K562 (cell line): ENCODE results near the gene CSNK1A1. TPM values are rescaled to one million over a fixed set of nuclear protein-coding genes. Genes with fewer than 3 reads are reported as not detected.
"Not testable (repeated sequence)": the region's sequence is repeated elsewhere in the genome, so short reads cannot be mapped to it uniquely, and the experiment has no call there.

ENCODE experiments used
- ATAC-seq: fragments of 200-7000 bp; cut with Tn5 transposase; 3 replicates; pipeline ENCODE4 v1.9.1; 2020; ENCODE audit warnings: moderate library complexity
- BruUV-seq: library from RNA; stranded (reverse); fragments of 400-500 nt; replicated peaks from 2 replicates; lab custom pipeline; 2021; lab: Mats Ljungman, UMichigan
- CTCF ChIA-PET: fragments of 300-600 bp; formaldehyde crosslinking; extraction: SDS; loops from one replicate; lab custom pipeline; 2021; ENCODE audit warnings: low intra/inter-chr PET ratio; lab: Yijun Ruan, JAX
- POLR2A ChIA-PET: fragments of 300-600, 350-650 bp; sonication (Branson Sonifier 250); formaldehyde crosslinking; extraction: SDS; loops from one replicate; lab custom pipeline; 2021; ENCODE audit warnings: antibody characterized with exemption, inconsistent platforms; lab: Yijun Ruan, JAX
- DNase-seq, 4 experiments: peaks; one replicate each; pipeline versions ENCODE4 v3.0.0 to v3.0.0-alpha.2; 2011 to 2018; ENCODE audit warnings: low spot score in 3 of 4, mixed read lengths in 3 of 4; ENCODE audit errors: extremely low read depth in 1 of 4
- FAIRE-seq: peaks from 2 replicates; lab custom pipeline; 2011; peaks lifted over from hg19 to GRCh38; lab: Jason Lieb, UNC
- H2AFZ ChIP-seq: 2 replicates; pipeline ENCODE4 v1.6.0; 2011; ENCODE audit warnings: low read depth, low read length, control low read depth, inconsistent platforms
- H3K27ac ChIP-seq: fragments of 200-600 bp; 3 replicates; pipeline ENCODE4 v1.8.0; 2011; ENCODE audit warnings: low read depth, mild to moderate bottlenecking, control low read depth, inconsistent platforms, low read length, moderate library complexity, mixed read lengths; ENCODE audit errors: extremely low read depth
- H3K27me3 ChIP-seq, 2 experiments: fragments of 300-600 bp in 1 of 2; 2 replicates in 1 of 2; 3 replicates in 1 of 2; pipeline versions ENCODE4 v1.6.0 to v1.8.0; 2011; ENCODE audit warnings: inconsistent platforms in 2 of 2, low read length in 2 of 2, mild to moderate bottlenecking in 1 of 2, mixed read lengths in 1 of 2, moderate library complexity in 1 of 2; ENCODE audit not compliant: control insufficient read depth in 2 of 2, insufficient read depth in 2 of 2
- H3K36me3 ChIP-seq: fragments of 300-600 bp; 3 replicates; pipeline ENCODE4 v1.8.0; 2011; ENCODE audit warnings: mild to moderate bottlenecking, low read length, inconsistent platforms; ENCODE audit not compliant: control insufficient read depth, insufficient read depth
- H3K4me1 ChIP-seq, 2 experiments: fragments of 200-600 bp in 1 of 2; replicated peaks in 1 of 2; 2 replicates in 1 of 2; 3 replicates in 1 of 2; pipeline versions ENCODE4 v1.5.1 to v1.8.0; 2011; ENCODE audit warnings: inconsistent platforms in 2 of 2, low read length in 2 of 2, mild to moderate bottlenecking in 1 of 2, mixed read lengths in 1 of 2, moderate library complexity in 1 of 2; ENCODE audit not compliant: control insufficient read depth in 2 of 2, insufficient read depth in 2 of 2
- H3K4me2 ChIP-seq: 2 replicates; pipeline ENCODE4 v1.6.1; 2011; ENCODE audit warnings: low read length, control low read depth, inconsistent platforms, mixed read lengths; ENCODE audit not compliant: insufficient read depth
- H3K4me3 ChIP-seq: fragments of 200-600 bp; sonication (generic), shearing (Covaris generic); 2 replicates; pipeline ENCODE4 v1.5.1; 2016; ENCODE audit warnings: control low read depth, inconsistent platforms
- H3K79me2 ChIP-seq: fragments of 200-600 bp; 3 replicates; pipeline ENCODE4 v1.8.0; 2011; ENCODE audit warnings: low read length, inconsistent platforms; ENCODE audit not compliant: control insufficient read depth, insufficient read depth
- H3K9ac ChIP-seq, 2 experiments: 2 replicates each; pipeline versions ENCODE4 v1.6.0 to v1.6.1; 2011; ENCODE audit warnings: low read depth in 2 of 2, low read length in 2 of 2, control low read depth in 1 of 2, inconsistent platforms in 1 of 2, mild to moderate bottlenecking in 1 of 2, mixed read lengths in 1 of 2; ENCODE audit not compliant: insufficient read depth in 1 of 2
- H3K9me1 ChIP-seq: one replicate; pipeline ENCODE4 v1.6.0; 2011; ENCODE audit warnings: inconsistent platforms, mild to moderate bottlenecking, low read length, moderate library complexity; ENCODE audit not compliant: control insufficient read depth, insufficient read depth
- H3K9me3 ChIP-seq: replicated peaks from 2 replicates; pipeline ENCODE4 v1.5.1; 2011; ENCODE audit warnings: low read depth, low read length, inconsistent platforms; ENCODE audit not compliant: control insufficient read depth, insufficient read depth
- H4K20me1 ChIP-seq: replicated peaks from 2 replicates; pipeline ENCODE4 v1.6.1; 2011; ENCODE audit warnings: low read length, inconsistent platforms, mixed read lengths; ENCODE audit not compliant: control insufficient read depth, insufficient read depth
- CEBPG ChIP-seq, 3 experiments: fragments of 200-800 bp in 1 of 3; sonication (Bioruptor generic) in 1 of 3; sonication (generic) in 1 of 3; formaldehyde crosslinking in 1 of 3; IDR thresholded peaks in 2 of 3; conservative IDR thresholded peaks in 1 of 3; 2 replicates each; pipeline versions ENCODE4 v1.6.1 to v1.8.0; 2016 to 2022; ENCODE audit warnings: missing compliant biosample characterization in 2 of 3, missing genetic modification characterization in 2 of 3, mild to moderate bottlenecking in 1 of 3, missing genetic modification reagents in 1 of 3
- CSDE1 ChIP-seq, 2 experiments: fragments of 450-650 bp; IDR thresholded peaks; 2 replicates each; pipeline ENCODE4 v1.6.1; 2016; ENCODE audit warnings: mild to moderate bottlenecking in 1 of 2
- ERF ChIP-seq: fragments of 450-650 bp; formaldehyde crosslinking; IDR thresholded peaks from 2 replicates; pipeline ENCODE4 v1.4.0; 2020; ENCODE audit warnings: mild to moderate bottlenecking, mixed read lengths
- FOXJ3 ChIP-seq: sonication (generic); formaldehyde crosslinking; IDR thresholded peaks from 2 replicates; pipeline ENCODE4 v1.4.0; 2020; ENCODE audit warnings: mild to moderate bottlenecking, missing genetic modification reagents
- GATAD2B ChIP-seq: fragments of 450-650 bp; IDR thresholded peaks from 2 replicates; pipeline ENCODE4 v1.6.1; 2017; ENCODE audit warnings: mild to moderate bottlenecking, borderline replicate concordance
- RAD21 ChIP-seq, 2 experiments: fragments of 250-450 bp in 1 of 2; fragments of 450-650 bp in 1 of 2; sonication (Bioruptor Pico) in 1 of 2; formaldehyde crosslinking in 1 of 2; IDR thresholded peaks in 1 of 2; conservative IDR thresholded peaks in 1 of 2; 2 replicates each; pipeline versions ENCODE4 v1.4.0 to v1.8.0; 2020 to 2022; ENCODE audit warnings: mild to moderate bottlenecking in 2 of 2, moderate library complexity in 1 of 2
- RBM34 ChIP-seq: fragments of 200-400 bp; formaldehyde crosslinking; IDR thresholded peaks from 2 replicates; pipeline ENCODE4 v1.6.1; 2018; ENCODE audit warnings: low read length, borderline replicate concordance; ENCODE audit not compliant: insufficient read depth
- TRIM28 ChIP-seq: fragments of 450-650 bp; IDR thresholded peaks from 2 replicates; pipeline ENCODE4 v1.6.1; 2017
- ZBTB26 ChIP-seq: fragments of 450-650 bp; formaldehyde crosslinking; IDR thresholded peaks from 2 replicates; pipeline ENCODE4 v1.4.0; 2022; ENCODE audit warnings: missing genetic modification characterization
- ZNF316 ChIP-seq: fragments of 450-650 bp; IDR thresholded peaks from 2 replicates; pipeline ENCODE4 v1.6.1; 2016
- ZNF696 ChIP-seq: fragments of 250-450 bp; sonication (Bioruptor Pico); conservative IDR thresholded peaks from 2 replicates; pipeline ENCODE4 v1.4.0; 2020; ENCODE audit warnings: mild to moderate bottlenecking, moderate library complexity
- ZNF780A ChIP-seq: fragments of 250-450 bp; sonication (Bioruptor Pico); IDR thresholded peaks from 2 replicates; pipeline ENCODE4 v1.5.0; 2021; ENCODE audit warnings: mild to moderate bottlenecking
- WGBS: fragments of 100-300 bp; shearing (Covaris generic); methylation state at CpG from one replicate; pipeline ENCODE4 v1.1.6; 2016; ENCODE audit warnings: low coverage, mixed read lengths; ENCODE audit not compliant: insufficient coverage; ENCODE audit errors: missing lambda C conversion rate; 5-methylcytosine and 5-hydroxymethylcytosine counted together
- in situ Hi-C: fragments of 300-500 bp; cut with MboI; formaldehyde crosslinking; loops from 4 replicates; pipeline ENCODE4 v1.15.0; 2018; ENCODE audit warnings: inconsistent platforms, mixed read lengths
- intact Hi-C: fragments of 100-400 bp; cut with micrococcal nuclease; formaldehyde crosslinking; loops from 2 replicates; pipeline ENCODE4 v1.14.2; 2022
- polyA plus RNA-seq, 8 experiments: library from polyadenylated mRNA; depleted of rRNA in 4 of 8; stranded (reverse) in 5 of 8; unstranded in 3 of 8; fragments of >200 nt; fragmentation: Nextera tagmentation in 2 of 8; fragmentation: Illumina TruSeq in 1 of 8; extraction: Ambion mirVana in 2 of 8; extraction: Trizol in 1 of 8; gene quantifications; 2 replicates each; pipeline versions ENCODE4 v1.2.1 to v1.2.3, GENCODE V29; 2011 to 2014; ENCODE audit warnings: inconsistent platforms in 1 of 8, missing spikeins in 1 of 8
- total RNA-seq, 7 experiments: library from RNA; depleted of rRNA in 6 of 7; stranded (reverse); fragments of >200 nt in 6 of 7; fragmentation: Illumina TruSeq in 2 of 7; extraction: Trizol in 2 of 7; gene quantifications; 2 replicates each; pipeline versions ENCODE4 v1.2.1 to v1.2.3, GENCODE V29; 2011 to 2021; ENCODE audit warnings: low replicate concordance in 1 of 7

Gene CSNK1A1
- total and polyA plus RNA-seq, 9 of the 15 experiments (the other 6 are each of a cell fraction or from before 2014, with no cell fraction given), result 49.1 to 196 (median 154) TPM

- H3K27ac ChIP-seq; BruUV-seq; H3K27me3 ChIP-seq; H3K36me3 ChIP-seq; POLR2A ChIA-PET; DNase-seq; FAIRE-seq; intact Hi-C loops; H3K9ac ChIP-seq; H3K9me1 ChIP-seq; ATAC-seq; H3K9me3 ChIP-seq; H3K79me2 ChIP-seq; H3K4me3 ChIP-seq; H3K4me2 ChIP-seq; CTCF ChIA-PET; H2AFZ ChIP-seq; H4K20me1 ChIP-seq; TF ChIP-seq CEBPG (tag; conservative IDR thresholded peaks at IDR 0.05 in 1 of 2, IDR thresholded peaks at IDR 0.05 in 1 of 2): not testable (repeated sequence)
- H3K4me1 ChIP-seq, result peaks cover 36 to 49% of the 10 kb centered on the region in 2 experiments
- TF ChIP-seq TRIM28, result 0 out of 2 replicates have a peak, but pooled peaks have one; percentile 56
- TF ChIP-seq CEBPG (CRISPR knock-in tag; IDR thresholded peaks at IDR 0.05), result 0 out of 2 replicates have a peak, but pooled peaks have one; percentile 11
- peak; percentile 63 for TF ChIP-seq ZNF316
- in situ Hi-C loops, result loop anchor here (5.0 kb wide), 1 partner anchor 108 kb away; the partner anchor contains the start of gene CSNK1A1
- 60% methylated on average over 4 of the region's 4 CpGs for WGBS
These were observed 106.8 kb downstream of the CSNK1A1 start for GRCh38 chr5:149444430-149444829.

- no peaks in the 10 kb centered on the region for H4K20me1 ChIP-seq
- ATAC-seq (no peak), DNase-seq (no peak), FAIRE-seq (no peak)
- H3K9ac ChIP-seq, result peak overlapping the region in 1 of 2 experiments; percentile 40; a peak in 1 of 4 replicates
- in situ Hi-C loops, result loop anchor here (5.0 kb wide), 1 partner anchor 109 kb away; the partner anchor contains the start of gene CSNK1A1
- no peak overlapping the region for H3K4me3 ChIP-seq
- intact Hi-C loops, result no loop called here
- 76% methylated on average over 7 of the region's 7 CpGs for WGBS
- peak overlapping the region; percentile 64; the same call in 1 of the 2 replicates for H2AFZ ChIP-seq
- H3K4me1 ChIP-seq, result peaks cover 32 to 49% of the 10 kb centered on the region in 2 experiments
- no peaks in the 10 kb centered on the region for H3K9me1 ChIP-seq
- BruUV-seq, result no TSS peak
- H3K9me3 ChIP-seq, result peaks cover 6% of the 10 kb centered on the region
- no peaks in the 10 kb centered on the region for H3K79me2 ChIP-seq
- H3K27ac ChIP-seq, result no peak overlapping the region; the same call in 2 of the 3 replicates
- H3K36me3 ChIP-seq, result no peaks in the 10 kb centered on the region
- CTCF ChIA-PET, result interaction anchor here (0.6 to 3.2 kb wide), 5 partner anchors 108 to 213 kb away, joined by 4 to 19 read pairs (median 8); partner anchors contain the start of gene CSNK1A1
- H3K27me3 ChIP-seq, result no peaks in the 10 kb centered on the region
- H3K4me2 ChIP-seq, result no peak overlapping the region
- POLR2A ChIA-PET, result interaction anchor here (0.9 to 2.0 kb wide), 3 partner anchors 9 to 107 kb away, joined by 3 to 8 read pairs (median 4); no protein-coding TSS in a partner anchor
- TF ChIP-seq ZNF780A (no peak), FOXJ3 (no peak), RBM34 (no peak), ERF (no peak), CSDE1 (IDR thresholded peaks at IDR 0.05) (no peak), ZBTB26 (0 out of 2 replicates have a peak, but pooled peaks have one; percentile 36), GATAD2B (no peak), RAD21 (CRISPR knock-in tag; conservative IDR thresholded peaks at IDR 0.05 in 1 of 2, IDR thresholded peaks at IDR 0.05 in 1 of 2) (no peak), ZNF696 (CRISPR knock-in tag) (no peak)
These were observed 108.0 kb downstream of the CSNK1A1 start for GRCh38 chr5:149443210-149443609.
